Upper lobe of left lung (tissue), 4 donors: ENCODE results near the gene EVC2.

ENCODE experiments used
- POLR2A ChIP-seq, 4 donors: fragments of 450-650 bp; IDR thresholded peaks; one replicate each; pipeline ENCODE4 v1.5.1; 2016 to 2017; ENCODE audit warnings: antibody characterized with exemption in 4 of 4, mild to moderate bottlenecking in 2 of 4
- TF ChIP-seq, protein P1 (sequence below), 6 experiments: fragments of 450-650 bp in 4 of 6; fragments of 200-600 bp in 2 of 6; sonication (generic) in 2 of 6; IDR thresholded peaks; one replicate each; pipeline ENCODE4 v1.5.1; 2016 to 2019; ENCODE audit warnings: antibody characterized with exemption in 6 of 6

DNA sequence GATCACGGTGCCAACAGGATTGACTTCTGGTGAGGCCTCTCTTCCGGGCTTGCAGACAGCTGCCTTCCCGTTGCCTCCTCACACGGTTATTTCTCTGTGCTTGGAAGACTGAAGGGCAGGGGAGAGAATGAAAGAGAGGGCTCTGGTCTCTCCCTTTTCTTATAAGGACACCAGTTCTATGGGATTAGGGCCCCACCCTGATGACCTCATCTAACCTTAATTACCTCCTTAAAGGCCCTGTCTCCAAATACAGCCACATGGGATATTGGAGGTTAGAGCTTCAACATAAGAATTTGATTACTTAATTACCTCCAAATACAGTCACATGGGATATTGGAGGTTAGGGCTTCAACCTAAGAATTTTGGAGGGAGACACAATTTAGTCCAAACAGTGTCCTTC, 49.2 kb upstream of the EVC2 start:
- TF ChIP-seq, protein P1, sequence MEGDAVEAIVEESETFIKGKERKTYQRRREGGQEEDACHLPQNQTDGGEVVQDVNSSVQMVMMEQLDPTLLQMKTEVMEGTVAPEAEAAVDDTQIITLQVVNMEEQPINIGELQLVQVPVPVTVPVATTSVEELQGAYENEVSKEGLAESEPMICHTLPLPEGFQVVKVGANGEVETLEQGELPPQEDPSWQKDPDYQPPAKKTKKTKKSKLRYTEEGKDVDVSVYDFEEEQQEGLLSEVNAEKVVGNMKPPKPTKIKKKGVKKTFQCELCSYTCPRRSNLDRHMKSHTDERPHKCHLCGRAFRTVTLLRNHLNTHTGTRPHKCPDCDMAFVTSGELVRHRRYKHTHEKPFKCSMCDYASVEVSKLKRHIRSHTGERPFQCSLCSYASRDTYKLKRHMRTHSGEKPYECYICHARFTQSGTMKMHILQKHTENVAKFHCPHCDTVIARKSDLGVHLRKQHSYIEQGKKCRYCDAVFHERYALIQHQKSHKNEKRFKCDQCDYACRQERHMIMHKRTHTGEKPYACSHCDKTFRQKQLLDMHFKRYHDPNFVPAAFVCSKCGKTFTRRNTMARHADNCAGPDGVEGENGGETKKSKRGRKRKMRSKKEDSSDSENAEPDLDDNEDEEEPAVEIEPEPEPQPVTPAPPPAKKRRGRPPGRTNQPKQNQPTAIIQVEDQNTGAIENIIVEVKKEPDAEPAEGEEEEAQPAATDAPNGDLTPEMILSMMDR (IDR thresholded peaks at IDR 0.05), result no peak
- TF ChIP-seq POLR2A (IDR thresholded peaks at IDR 0.05), result no peak
